HFF-Myc (cell line): ENCODE results near the gene TGM1.

Source experiments
- DNase-seq: peaks from one replicate; pipeline ENCODE4 v3.0.0-alpha.2; 2011; ENCODE audit warnings: low read depth; ENCODE audit errors: extremely low read depth
- H3K4me3 ChIP-seq: replicated peaks from 2 replicates; pipeline ENCODE4 v1.5.1; 2011; ENCODE audit warnings: low read depth, mild to moderate bottlenecking, control low read depth, low read length
- TF ChIP-seq, protein P1 (sequence below): IDR thresholded peaks from 2 replicates; pipeline ENCODE4 v1.5.1; 2012; ENCODE audit warnings: mild to moderate bottlenecking, low read depth, low read length, control low read depth; ENCODE audit errors: missing control alignments

TGM1 gene

DNA sequence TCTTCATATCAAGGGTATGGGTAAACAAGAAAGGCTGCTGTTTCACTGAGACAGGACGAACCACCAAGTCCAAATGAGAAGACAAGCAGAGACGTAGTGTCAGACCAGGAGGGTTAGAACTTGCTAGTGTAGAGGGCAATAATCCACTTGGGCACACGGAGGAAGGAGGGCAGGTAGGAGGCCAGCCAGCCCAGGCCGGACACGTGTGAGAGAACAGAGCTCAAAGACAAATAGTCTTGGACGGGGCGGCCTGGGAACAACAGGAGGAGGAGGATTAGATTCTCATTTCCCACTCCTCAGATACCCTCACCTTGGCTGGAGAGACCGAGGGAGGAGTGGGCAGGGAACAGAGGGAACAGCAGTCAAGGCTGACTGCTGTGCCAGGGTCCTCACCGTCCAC lies 27.8 kb upstream of the TGM1 start:
- no peak overlapping the region for H3K4me3 ChIP-seq
- DNase-seq = no peak
- TF ChIP-seq, protein P1, sequence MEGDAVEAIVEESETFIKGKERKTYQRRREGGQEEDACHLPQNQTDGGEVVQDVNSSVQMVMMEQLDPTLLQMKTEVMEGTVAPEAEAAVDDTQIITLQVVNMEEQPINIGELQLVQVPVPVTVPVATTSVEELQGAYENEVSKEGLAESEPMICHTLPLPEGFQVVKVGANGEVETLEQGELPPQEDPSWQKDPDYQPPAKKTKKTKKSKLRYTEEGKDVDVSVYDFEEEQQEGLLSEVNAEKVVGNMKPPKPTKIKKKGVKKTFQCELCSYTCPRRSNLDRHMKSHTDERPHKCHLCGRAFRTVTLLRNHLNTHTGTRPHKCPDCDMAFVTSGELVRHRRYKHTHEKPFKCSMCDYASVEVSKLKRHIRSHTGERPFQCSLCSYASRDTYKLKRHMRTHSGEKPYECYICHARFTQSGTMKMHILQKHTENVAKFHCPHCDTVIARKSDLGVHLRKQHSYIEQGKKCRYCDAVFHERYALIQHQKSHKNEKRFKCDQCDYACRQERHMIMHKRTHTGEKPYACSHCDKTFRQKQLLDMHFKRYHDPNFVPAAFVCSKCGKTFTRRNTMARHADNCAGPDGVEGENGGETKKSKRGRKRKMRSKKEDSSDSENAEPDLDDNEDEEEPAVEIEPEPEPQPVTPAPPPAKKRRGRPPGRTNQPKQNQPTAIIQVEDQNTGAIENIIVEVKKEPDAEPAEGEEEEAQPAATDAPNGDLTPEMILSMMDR = no peak

DNA sequence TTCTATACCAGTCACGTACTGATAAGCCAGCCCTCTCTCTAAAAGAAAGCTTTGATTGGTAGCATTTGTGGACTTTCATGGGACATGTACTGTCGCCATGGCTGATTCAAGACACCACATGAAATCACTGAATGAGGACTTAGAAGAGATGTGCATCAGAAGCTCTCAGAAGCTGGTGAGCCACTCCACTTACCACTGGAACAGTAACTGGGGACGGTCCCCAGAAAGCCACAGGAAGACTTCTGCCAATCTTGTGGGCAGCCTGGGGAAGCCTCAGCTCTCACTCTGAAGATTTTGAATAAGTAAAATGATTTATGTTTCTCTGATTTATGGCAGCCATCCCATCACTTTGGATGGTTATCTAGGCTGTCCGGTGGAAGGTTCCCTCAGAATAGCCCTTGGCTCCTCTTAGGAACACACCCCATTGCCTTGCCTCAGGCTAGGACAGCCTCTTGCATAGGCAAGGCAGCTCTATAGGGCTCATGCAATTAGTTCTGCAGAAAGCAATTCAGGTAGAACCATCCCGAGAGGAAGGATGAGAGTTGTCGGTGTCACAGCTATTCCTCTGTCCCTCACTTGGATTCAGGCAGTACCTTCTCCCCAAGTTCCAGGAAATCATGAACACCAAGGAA lies 26.8 kb upstream of the TGM1 start:
- H3K4me3 ChIP-seq = no peak overlapping the region
- TF ChIP-seq, protein P1 = no peak
- DNase-seq = no peak

DNA sequence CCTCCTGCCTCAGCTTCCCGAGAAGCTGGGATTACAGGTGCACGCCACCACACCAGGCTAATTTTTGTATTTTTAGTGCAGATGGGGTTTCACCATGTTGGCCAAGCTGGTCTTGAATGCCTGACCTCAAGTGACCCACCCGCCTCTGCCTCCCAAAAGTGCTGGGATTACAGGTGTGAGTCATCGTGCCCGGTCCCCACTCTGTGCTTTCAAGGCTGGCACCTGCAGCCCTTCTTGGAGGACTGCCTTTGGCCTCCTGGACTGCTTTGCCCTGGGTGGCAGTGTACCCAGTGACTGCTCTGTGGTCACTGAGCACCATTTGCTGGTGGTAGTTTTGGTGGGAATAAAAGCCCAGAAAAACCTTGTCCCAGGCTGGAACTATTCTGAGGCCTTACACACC lies 24.0 kb upstream of the TGM1 start:
- no peak for DNase-seq
- TF ChIP-seq, protein P1 = no peak
- no peak overlapping the region for H3K4me3 ChIP-seq

DNA sequence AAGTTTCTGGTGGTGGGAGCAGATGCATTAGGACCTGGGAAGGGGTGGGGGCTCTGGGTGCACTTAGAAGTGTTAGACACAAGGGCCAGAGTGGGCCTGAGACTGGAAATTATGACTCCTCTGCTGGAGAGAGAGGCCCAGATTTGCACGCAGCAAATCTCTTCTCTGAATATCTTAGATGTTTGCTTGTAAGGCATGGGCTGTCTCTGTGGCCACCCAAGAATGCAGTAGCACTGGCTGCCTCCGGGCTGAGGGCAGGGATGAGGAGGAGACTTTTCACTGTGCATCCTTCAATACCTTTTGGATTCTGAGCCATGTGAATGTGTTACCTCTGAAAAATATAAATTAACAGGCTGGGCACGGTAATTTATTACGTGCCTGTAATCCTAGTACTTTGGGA lies 22.4 kb upstream of the TGM1 start:
- TF ChIP-seq, protein P1 = no peak
- DNase-seq = no peak
- no peak overlapping the region for H3K4me3 ChIP-seq

DNA sequence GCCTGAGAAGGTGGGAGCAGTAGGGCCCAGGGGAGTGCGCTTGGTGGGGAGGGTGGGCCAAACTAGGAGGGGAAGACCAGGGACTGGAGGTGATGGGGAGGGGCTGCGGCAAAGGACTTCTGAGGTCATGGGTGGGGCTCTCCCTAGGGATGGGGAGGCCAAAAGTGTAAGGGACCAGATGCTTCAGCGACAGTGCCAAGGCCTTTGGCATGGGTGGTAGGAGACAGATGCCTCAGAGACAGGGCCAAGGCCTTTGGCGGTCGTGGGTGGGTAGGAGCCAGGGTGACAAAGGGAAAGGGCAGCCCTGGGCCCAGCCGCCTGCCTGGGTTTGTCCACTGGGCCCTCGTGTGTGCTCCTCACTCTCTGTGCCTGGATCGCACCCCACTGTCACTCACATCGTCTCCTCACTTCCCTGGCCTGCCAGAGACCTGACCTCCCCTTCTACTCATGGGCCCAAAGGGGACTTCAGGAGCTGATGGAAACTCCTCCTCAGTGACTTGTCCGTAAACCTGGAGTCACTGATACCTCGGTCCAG lies 21.6 kb upstream of the TGM1 start:
- TF ChIP-seq, protein P1 = no peak
- DNase-seq = no peak
- no peak overlapping the region for H3K4me3 ChIP-seq

DNA sequence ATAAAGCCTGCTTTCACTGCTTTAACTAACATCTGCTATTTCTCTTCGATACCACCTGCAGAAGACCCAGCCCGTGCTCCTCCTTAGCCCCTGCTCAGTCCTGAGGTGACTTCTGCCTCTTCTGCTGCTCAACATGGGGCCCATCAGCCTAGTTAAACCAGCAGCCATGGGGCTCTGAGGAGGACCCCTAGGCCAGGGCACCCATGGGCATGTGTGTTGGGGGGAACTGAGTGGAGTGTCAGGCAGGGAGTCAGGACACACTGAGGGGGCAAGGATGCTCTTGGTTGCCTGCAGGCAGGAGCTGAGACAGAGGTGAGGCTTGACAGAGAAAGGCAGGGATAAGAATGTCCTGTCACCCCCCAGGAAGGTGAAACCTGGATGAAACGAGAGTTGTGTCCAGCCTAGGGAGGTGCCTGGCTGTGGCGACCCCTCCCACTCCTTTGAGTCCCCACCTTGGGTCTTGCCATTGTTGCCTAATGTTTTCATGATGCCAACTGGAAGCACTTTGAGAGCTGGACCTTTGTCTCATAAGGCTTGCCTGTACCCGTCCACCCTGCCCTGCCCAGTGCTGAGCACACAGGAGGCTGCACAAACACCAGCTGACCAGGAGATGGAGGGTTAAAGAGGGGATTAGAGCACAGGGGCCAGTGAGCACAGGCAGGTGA lies 21.0 kb upstream of the TGM1 start:
- TF ChIP-seq, protein P1 = no peak

More for the DNA sequence above, 21.0 kb upstream of the TGM1 start:
- H3K4me3 ChIP-seq = no peak overlapping the region
- DNase-seq = no peak
